GM12864 (cell line): ENCODE measurements around the gene HMGB1.
"Not testable (repeated sequence)": the region's sequence is repeated elsewhere in the genome, so short reads cannot be mapped to it uniquely, and the experiment has no call there.

ENCODE experiments used
- DNase-seq: peaks from one replicate; pipeline ENCODE4 v3.0.0-alpha.2; 2011; ENCODE audit warnings: low read depth
- H3K4me3 ChIP-seq: 2 replicates; pipeline ENCODE4 v1.5.1; 2011; ENCODE audit warnings: mild to moderate bottlenecking, low read depth, low read length, control low read depth
- CTCF ChIP-seq: IDR thresholded peaks from 2 replicates; pipeline ENCODE4 v1.5.1; 2011; ENCODE audit warnings: low read depth, mild to moderate bottlenecking, moderate library complexity, low read length, control low read depth, inconsistent platforms; ENCODE audit errors: missing control alignments

HMGB1 gene

GRCh38 chr13:30446126-30446500, 19.6 kb downstream of the HMGB1 start:
- peak overlapping the region; percentile 46 for H3K4me3 ChIP-seq
- no peak for TF ChIP-seq CTCF
- no peak for DNase-seq

DNA sequence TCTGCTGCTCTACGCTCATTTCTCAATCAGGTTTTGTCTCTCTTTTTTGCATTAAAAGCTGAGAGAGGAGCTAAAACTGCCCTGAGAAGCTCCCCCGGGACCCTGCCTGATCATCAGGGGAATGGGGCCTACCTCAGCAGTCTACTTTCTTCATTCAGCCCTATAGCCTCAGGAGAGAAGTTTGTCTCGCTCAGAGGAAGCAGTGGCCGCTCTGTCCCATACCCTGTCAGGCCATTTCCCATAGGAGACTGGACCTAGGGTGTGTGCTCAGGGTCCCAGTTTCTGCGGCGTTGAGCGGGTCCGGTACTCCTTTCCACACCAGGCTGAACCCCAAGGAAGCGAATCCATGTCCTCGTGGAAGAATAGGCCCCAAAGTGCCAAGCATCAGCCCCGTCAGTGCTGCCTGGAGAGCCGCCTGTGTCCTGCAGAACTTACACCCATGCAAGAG, 21.8 kb downstream of the HMGB1 start:
- TF ChIP-seq CTCF, result no peak
- DNase-seq, result no peak
- H3K4me3 ChIP-seq, result peak overlapping the region; percentile 31

- not testable (repeated sequence) for DNase-seq, H3K4me3 ChIP-seq
Observed at GRCh38 chr13:30443491-30443890, 22.2 kb downstream of the HMGB1 start.

- no peak overlapping the region for H3K4me3 ChIP-seq
- no peak for DNase-seq
- TF ChIP-seq CTCF, result no peak
Observed at GRCh38 chr13:30442926-30443325, 22.8 kb downstream of the HMGB1 start.

DNA sequence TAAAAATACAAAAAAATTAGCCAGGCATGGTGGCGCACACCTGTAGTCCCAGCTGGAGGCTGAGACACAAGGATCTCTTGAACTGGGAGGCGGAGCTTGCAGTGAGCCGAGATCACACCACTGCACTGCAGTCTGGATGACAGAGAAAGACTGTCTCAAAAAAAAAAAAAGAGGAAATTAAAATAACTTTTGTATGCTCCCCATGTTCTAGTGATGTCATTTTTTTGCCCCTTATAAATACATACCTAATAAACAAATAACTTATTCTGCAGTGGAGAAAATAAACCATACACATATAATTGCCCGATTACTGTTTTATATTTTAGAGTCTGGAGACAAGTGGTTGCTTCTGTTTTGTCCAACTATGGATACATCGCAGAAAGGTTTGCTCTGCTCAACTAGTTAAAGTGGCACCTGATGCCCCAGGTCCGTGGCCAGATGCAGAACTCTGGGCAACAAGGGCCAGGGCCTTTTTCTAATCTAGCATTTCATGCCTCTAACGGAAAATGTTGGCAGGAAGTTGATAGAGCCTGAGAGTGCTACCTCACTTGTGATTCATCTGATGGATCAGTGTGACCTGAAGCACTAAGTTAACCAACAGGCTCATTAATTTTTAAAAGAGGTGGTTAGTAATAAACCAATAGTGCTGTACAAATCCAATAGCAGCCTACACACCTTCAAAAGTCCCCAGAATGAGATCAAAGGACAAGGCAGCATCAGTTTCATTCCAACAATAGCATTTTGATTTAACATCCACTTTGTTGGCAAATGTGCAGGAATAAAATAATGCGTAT, 24.6 kb downstream of the HMGB1 start:
- no peak overlapping the region for H3K4me3 ChIP-seq
- no peak for TF ChIP-seq CTCF
- no peak for DNase-seq

DNA sequence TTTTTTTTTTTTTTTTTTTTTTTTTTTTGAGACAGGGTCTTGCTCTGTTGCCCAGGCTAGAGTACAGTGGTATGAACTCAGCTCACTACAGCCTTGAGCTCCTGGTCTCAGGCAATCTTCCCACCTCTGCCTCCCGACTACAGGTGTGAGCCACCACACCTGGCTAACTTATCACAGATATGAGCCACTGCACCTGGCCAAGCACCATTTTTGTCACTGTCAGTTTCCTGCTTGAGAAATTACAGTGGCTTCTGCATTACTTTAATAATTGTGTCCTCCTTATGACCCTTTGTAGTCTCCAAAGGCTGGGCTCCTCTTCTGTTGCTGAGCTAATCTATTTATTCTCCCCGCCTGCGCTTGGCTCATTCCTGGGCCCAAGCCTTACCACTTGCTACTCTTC, 27.4 kb downstream of the HMGB1 start:
- no peak for DNase-seq
- TF ChIP-seq CTCF, result no peak

DNA sequence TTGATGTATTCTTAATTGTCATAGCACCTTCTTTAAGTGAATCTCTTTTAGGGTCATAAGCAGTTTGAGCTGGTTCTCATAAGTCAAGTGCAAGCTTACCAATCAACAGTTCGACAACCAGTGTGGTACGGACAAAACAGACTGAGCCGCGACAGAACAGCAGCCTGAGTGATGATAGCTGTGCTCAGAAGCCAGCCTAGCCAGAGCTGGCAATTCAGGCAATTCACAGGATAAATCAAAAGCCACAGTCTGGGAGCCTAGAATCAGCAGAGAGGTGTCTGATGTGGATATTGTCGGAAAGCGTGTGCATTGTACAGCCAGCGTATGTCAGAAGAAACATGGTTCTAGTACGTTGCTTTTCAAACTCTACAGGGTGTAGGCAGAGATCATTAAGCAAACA, 28.6 kb downstream of the HMGB1 start:
- no peak for DNase-seq
- H3K4me3 ChIP-seq, result no peak overlapping the region
- TF ChIP-seq CTCF, result no peak

More for the DNA sequence above, 27.4 kb downstream of the HMGB1 start:
- H3K4me3 ChIP-seq, result no peak overlapping the region
